Measurements from ENCODE around the gene KNDC1.

DNA sequence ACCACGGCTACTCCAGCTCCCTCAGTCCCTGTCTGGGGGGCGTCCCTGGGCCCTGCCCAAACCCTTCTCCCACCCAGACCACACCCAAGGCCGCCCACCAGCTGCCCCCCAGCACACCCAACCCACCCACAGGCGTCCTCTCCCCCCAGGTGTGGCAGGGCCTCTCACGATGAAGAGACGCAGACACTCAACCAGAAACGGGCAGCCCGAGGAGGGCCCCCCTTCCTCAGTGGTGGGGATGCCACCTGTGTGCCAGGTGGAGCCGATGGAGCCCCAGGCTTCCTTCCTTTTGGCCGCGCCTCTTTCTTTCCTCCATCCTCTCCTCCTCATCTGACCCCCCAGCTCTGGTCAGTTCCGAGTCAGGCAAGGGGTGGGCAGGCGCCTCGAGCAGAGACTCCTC is 43.6 kb upstream of the KNDC1 start:
- TF ChIP-seq FOXK2 (IDR thresholded peaks at IDR 0.05) (no peak), ELF4 (IDR thresholded peaks at IDR 0.05) (no peak), FOXM1 (IDR thresholded peaks at IDR 0.05; ENCODE audit: borderline replicate concordance) (no peak), LEF1 (IDR thresholded peaks at IDR 0.05; ENCODE audit: borderline replicate concordance) (no peak), BHLHE40 (IDR thresholded peaks at IDR 0.05; ENCODE audit: borderline replicate concordance) (no peak), TARDBP (IDR thresholded peaks at IDR 0.05) (no peak), CTBP1 (IDR thresholded peaks at IDR 0.05; ENCODE audit: borderline replicate concordance) (no peak), FOXA1 (IDR thresholded peaks at IDR 0.05) (no peak), SUZ12 (IDR thresholded peaks at IDR 0.05) (no peak), NFRKB (IDR thresholded peaks at IDR 0.05) (no peak), L3MBTL2 (conservative IDR thresholded peaks at IDR 0.05) (no peak), SP1 (IDR thresholded peaks at IDR 0.05) (no peak)

Measured in HEK293T (cell line).